ENCODE data around the gene UBXN2A.

DNA sequence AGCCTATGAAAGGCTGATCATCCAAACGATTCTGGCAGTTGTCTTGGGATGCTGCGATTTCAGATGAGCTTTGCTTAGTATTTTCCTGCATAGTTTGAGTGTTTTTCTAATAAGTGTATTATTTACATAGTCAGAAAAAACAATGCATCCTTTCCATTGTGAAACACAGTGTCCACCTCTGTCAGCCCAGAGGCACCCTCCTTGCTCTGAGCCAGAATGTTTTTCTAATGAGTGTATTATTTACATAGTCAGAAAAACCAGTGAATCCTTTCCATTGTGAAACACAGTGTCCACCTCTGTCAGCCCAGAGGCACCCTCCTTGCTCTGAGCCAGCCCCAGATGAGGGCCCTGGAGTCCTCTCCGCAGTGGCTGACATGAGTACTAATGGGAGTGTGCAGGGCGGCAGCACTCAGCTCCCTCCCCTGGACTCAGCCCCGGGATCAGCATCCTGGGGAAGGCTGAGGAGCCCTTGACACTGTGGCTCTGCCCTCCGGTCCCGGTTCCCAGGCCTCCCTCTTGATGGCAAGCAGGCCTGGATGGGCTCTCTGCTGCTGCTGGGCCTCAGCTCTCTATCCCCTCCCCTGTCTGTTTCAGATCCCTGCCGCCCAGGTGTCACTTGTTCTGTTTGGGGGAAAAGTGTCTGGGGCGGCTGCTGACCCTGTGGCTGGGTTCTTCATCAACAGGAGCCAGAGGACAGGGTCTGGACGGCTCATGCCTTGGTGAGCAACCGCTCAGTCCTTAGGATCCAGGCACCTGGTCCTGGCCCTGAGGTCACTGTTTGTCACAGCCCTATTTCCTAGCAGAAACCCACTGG, 75.5 kb downstream of the UBXN2A start:
- TF ChIP-seq, protein P1, sequence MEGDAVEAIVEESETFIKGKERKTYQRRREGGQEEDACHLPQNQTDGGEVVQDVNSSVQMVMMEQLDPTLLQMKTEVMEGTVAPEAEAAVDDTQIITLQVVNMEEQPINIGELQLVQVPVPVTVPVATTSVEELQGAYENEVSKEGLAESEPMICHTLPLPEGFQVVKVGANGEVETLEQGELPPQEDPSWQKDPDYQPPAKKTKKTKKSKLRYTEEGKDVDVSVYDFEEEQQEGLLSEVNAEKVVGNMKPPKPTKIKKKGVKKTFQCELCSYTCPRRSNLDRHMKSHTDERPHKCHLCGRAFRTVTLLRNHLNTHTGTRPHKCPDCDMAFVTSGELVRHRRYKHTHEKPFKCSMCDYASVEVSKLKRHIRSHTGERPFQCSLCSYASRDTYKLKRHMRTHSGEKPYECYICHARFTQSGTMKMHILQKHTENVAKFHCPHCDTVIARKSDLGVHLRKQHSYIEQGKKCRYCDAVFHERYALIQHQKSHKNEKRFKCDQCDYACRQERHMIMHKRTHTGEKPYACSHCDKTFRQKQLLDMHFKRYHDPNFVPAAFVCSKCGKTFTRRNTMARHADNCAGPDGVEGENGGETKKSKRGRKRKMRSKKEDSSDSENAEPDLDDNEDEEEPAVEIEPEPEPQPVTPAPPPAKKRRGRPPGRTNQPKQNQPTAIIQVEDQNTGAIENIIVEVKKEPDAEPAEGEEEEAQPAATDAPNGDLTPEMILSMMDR (IDR thresholded peaks at IDR 0.05; ENCODE audit: low read length): no peak
- TF ChIP-seq EZH2 (IDR thresholded peaks at IDR 0.05; ENCODE audit: borderline replicate concordance, low read length): no peak

Data from OCI-LY1 (cell line).